Stimulated activated CD8-positive, alpha-beta memory T cell treated with anti-CD3 and anti-CD28 coated beads, Interleukin-4, amount 100 ng/mL, for 1 hour (primary cell): ENCODE measurements around the gene FOLR1.
"Not testable (repeated sequence)": the region's sequence is repeated elsewhere in the genome, so short reads cannot be mapped to it uniquely, and the experiment has no call there.

Source experiments
- DNase-seq, 2 donors: peaks; one replicate each; pipeline ENCODE4 v3.0.0-alpha.2; 2020; ENCODE audit warnings: low read depth in 2 of 2, low spot score in 1 of 2

FOLR1 gene

GRCh38 chr11:72180892-72181552 lies 10.9 kb upstream of the FOLR1 start:
- DNase-seq = not testable (repeated sequence)

- not testable (repeated sequence) for DNase-seq
These were observed 10.4 kb upstream of the FOLR1 start for GRCh38 chr11:72181553-72181958.

- no peak for DNase-seq
These were observed 3.7 kb upstream of the FOLR1 start for GRCh38 chr11:72188267-72188666.

GRCh38 chr11:72189455-72190250 lies 2.3 kb upstream of the FOLR1 start:
- DNase-seq = no peak

GRCh38 chr11:72190631-72191071 lies 1.3 kb upstream of the FOLR1 start:
- no peak for DNase-seq

- DNase-seq = no peak
These were observed 3.8 kb downstream of the FOLR1 start for GRCh38 chr11:72195518-72196270.

GRCh38 chr11:72201445-72201844 lies 9.5 kb downstream of the FOLR1 start:
- not testable (repeated sequence) for DNase-seq

- DNase-seq = no peak
These were observed 10.6 kb downstream of the FOLR1 start for GRCh38 chr11:72202571-72202970.

- DNase-seq = no peak
These were observed 11.2 kb downstream of the FOLR1 start for GRCh38 chr11:72203163-72203562.

GRCh38 chr11:72204886-72205285 lies 12.9 kb downstream of the FOLR1 start:
- DNase-seq = no peak

GRCh38 chr11:72206794-72207193 lies 14.9 kb downstream of the FOLR1 start:
- DNase-seq = not testable (repeated sequence)

- DNase-seq = no peak
These were observed 16.3 kb downstream of the FOLR1 start for GRCh38 chr11:72208281-72208680.

GRCh38 chr11:72209101-72209500 lies 17.2 kb downstream of the FOLR1 start:
- DNase-seq = no peak

GRCh38 chr11:72216638-72217037 lies 24.7 kb downstream of the FOLR1 start, which contains the start of gene FOLR2:
FOLR2 (plus strand) TSS chr11:72216794; CDS start chr11:72218585, 1,791 bp downstream.
- DNase-seq = no peak

- no peak for DNase-seq
These were observed 25.9 kb downstream of the FOLR1 start for GRCh38 chr11:72217841-72218240.

GRCh38 chr11:72218251-72218745 lies 26.4 kb downstream of the FOLR1 start:
- DNase-seq = no peak

- DNase-seq = no peak
These were observed 28.9 kb downstream of the FOLR1 start for GRCh38 chr11:72220696-72221363.

- no peak for DNase-seq
These were observed 29.6 kb downstream of the FOLR1 start for GRCh38 chr11:72221386-72222075.

GRCh38 chr11:72222106-72222891 lies 30.4 kb downstream of the FOLR1 start:
- no peak for DNase-seq
